GM12891 (cell line): Measurements from ENCODE around the gene SF3B4.

ENCODE experiments used
- PAX5 ChIP-seq: IDR thresholded peaks from 2 replicates; pipeline ENCODE4 v1.6.1; 2011; ENCODE audit warnings: low read length, moderate library complexity, mild to moderate bottlenecking; ENCODE audit not compliant: insufficient read depth, severe bottlenecking
- POLR2A ChIP-seq: IDR thresholded peaks from 2 replicates; pipeline ENCODE4 v1.6.1; 2011; ENCODE audit warnings: low read depth, low read length, control low read depth
- POLR2AphosphoS5 ChIP-seq: IDR thresholded peaks from 2 replicates; pipeline ENCODE4 v1.6.1; 2011; ENCODE audit warnings: low read depth, low read length, control low read depth
- POU2F2 ChIP-seq: IDR thresholded peaks from 2 replicates; pipeline ENCODE4 v1.6.1; 2011; ENCODE audit warnings: low read depth, mild to moderate bottlenecking, control low read depth, low read length, moderate library complexity
- SPI1 ChIP-seq: IDR thresholded peaks from 2 replicates; pipeline ENCODE4 v1.6.1; 2011; ENCODE audit warnings: low read depth, low read length, control low read depth
- TAF1 ChIP-seq: IDR thresholded peaks from 2 replicates; pipeline ENCODE4 v1.6.1; 2011; ENCODE audit warnings: low read depth, low read length, control low read depth

DNA sequence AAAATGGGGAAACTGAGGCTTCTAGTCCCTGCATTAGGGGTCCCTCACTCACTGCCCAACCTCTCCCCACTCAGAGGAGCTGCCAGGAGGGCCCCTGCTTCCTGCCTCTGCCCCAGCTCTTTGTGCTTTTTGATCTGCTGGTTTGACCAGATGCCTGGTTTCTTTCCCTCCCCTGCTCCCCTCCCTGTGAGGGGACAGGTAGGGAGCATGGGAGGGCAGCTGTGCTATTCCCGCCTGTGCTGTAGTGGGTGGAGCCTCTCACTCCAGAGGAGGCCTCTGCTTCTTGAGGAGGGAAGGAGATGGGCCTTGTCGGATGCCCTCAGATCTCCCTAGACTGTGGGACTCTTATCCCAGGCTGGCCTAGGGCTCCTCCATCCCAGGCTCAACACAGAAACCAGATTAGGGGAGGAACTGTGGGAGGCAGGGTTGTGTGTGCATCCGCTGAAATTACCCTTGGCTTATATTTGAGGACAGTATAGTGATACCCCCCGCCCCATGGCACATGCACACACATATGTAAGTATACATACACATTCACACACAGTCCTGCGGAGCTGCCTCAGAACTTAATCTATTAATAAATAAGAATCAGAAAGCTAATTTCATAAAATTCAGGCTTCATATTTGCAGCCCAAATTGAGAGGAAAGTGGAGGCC lies 23.6 kb downstream of the SF3B4 start:
- no peak for TF ChIP-seq POLR2A
- TF ChIP-seq POLR2AphosphoS5 = no peak
- no peak for TF ChIP-seq TAF1
- TF ChIP-seq POU2F2 = no peak
- no peak for TF ChIP-seq SPI1
- TF ChIP-seq PAX5 = no peak
